T47D (cell line): Measurements from ENCODE around the gene TIMP3.
A peak's percentile ranks its signal among the peaks of the same experiment; 100 is the strongest.

Experiments used
- DNase-seq, 2 experiments: peaks; one replicate each; pipeline versions ENCODE4 v3.0.0 to v3.0.0-alpha.2; 2011 to 2012; ENCODE audit warnings: low read depth in 1 of 2, low spot score in 1 of 2
- JUND ChIP-seq: IDR thresholded peaks from 2 replicates; pipeline ENCODE4 v1.6.1; 2012; ENCODE audit warnings: low read depth
- in situ Hi-C: cut with HindIII; loops from 2 replicates; pipeline ENCODE4 v1.10.0; 2016; ENCODE audit warnings: low sequenced_read_pairs, low pct_unique_long_range_greater_than_20kb

TIMP3 gene

GRCh38 chr22:32831584-32831983, 30.1 kb downstream of the TIMP3 start:
- no peak for TF ChIP-seq JUND
- DNase-seq = no peak
- in situ Hi-C loops = no loop called here

DNA sequence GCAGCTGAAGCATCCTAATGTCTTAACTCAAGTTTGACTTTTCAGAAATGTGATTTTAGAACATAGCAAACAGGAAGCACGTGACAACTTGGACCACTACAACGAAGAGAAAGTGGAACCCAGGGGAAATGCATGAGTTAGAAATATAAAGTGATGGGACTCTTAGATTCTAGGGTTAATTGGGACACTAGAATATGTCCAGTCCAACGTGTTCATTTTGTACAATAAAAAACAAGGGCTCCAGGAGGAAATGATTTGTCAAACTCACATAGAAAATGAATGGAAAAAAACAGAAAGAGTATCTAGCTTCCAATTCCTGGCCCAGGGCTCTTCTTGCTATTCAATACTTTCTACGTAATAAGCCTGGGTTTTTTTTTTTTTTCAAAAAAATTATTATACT, 30.7 kb downstream of the TIMP3 start:
- no peak for TF ChIP-seq JUND
- in situ Hi-C loops = no loop called here
- no peak for DNase-seq

DNA sequence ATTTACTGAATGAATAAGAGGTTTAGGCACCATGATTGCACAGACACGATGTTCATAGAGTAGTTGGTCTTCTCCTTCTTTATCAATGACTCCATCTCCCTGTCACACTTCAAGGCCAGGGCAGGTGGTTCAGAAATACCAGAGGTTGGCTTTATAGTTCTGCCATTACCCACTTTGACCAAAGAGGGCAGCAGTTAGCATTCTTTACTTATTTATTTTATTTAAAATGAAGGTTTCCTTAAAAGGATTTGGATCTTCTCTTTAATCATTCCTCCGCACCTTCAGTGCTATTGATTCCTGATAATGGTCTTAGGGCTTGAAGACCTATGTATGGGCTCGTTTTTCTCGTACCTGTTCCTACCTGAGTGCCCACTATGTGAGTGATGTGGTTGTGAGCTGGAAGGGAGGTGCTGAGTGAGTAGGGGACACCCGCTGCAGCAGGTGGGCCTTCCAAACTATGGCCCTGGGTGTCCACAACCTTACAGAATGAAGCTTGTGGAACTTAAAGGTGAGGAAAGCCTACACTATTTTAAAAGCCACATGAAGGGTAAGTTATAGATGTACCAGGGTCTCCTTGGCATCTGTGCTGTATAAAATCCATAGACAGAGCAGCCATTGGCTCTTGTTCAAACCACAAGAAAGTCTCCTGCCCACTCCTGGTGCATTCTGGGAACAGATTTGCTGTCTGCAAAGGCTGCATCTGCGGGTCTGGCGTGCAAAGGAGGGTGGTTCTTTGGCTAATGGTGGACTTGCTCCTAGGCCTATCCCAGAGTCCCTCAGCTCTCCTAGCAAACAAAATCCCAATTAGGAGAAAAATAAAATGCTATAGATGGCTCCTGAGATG, 35.0 kb downstream of the TIMP3 start:
- peak in 1 of 2 experiments; percentile 26 for DNase-seq
- in situ Hi-C loops = no loop called here
- no peak for TF ChIP-seq JUND

DNA sequence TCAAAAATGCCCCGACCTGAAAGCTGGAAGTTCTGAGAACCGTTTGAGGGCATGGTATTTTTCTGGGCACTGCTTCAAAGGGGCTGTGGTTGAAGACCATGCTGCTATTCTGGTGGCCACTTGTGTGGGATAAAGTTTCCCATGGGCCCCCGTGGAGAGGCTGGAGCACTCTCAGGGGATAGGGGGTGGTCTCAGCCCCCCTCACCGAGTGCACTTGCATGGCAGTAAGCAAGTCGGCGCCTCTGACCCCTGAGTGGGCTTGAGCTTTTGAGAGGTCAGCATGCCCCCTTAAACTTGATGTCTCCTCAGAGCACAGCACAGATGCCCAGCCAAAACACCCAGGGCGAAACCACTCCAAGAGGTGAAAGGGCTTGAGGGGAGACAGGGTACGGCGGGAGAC, 35.6 kb downstream of the TIMP3 start:
- DNase-seq = no peak
- TF ChIP-seq JUND = no peak
- in situ Hi-C loops = no loop called here

- in situ Hi-C loops = no loop called here
Observed at GRCh38 chr22:32837803-32838202, 36.3 kb downstream of the TIMP3 start.

DNA sequence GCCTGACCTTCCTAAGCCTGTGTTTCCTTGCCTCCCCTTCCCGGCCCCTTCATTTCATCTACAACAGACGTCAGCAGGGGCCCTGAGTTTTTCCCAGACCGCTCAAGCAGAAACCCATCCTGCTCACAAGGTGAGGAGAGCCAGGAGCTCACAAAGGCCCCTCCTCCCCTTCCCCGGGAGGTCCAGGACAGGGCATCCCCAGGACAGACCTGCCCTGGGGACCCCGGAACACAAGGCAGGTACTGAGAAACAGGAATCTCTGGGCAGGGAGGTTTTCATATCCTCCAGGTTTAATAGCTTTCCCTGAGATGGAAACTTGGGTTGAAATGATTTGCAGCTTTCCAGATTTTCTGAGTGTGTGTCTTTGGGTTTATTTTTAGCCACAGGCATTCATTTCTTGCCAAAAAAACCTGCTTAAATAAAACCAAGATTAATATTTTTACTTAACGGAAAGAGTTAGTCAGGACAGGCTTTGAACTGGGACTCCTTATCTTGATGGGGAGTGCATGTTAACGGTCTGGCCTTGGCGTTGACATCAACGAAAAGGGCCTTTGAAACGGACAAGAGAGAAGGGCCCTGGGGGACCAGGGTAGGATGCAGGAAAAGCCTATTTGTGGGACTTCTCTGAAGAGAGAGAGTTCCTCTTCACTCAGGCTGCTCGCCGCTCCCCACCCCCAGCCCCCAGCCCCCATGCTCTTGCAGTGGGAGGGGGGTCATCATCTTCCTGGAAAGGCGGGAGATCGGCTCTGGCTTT, 38.5 kb downstream of the TIMP3 start:
- no peak for DNase-seq
- in situ Hi-C loops = no loop called here

More at GRCh38 chr22:32837803-32838202, 36.3 kb downstream of the TIMP3 start:
- DNase-seq = no peak
- no peak for TF ChIP-seq JUND

GRCh38 chr22:32841175-32841574, 39.7 kb downstream of the TIMP3 start:
- in situ Hi-C loops = no loop called here
- TF ChIP-seq JUND = no peak
- DNase-seq = no peak

More for the DNA sequence above, 38.5 kb downstream of the TIMP3 start:
- no peak for TF ChIP-seq JUND

DNA sequence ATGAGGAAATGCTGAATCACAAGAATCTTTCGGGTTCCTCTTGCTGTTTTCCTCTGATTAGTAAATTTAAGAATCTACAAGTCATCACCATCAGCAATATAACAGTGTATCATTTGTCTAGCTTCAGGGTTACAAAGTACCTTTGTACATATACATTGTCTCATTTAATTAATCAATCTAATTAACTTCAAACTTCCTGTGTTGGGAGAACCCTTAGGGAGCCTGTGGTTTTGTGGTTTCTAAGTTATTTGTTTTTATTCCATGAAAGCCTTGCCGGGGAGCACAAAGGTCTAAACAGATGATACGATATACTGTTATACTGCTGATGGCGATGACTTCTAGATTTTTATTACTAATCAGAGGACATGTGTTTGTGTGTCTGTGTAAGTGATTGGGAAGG, 41.0 kb downstream of the TIMP3 start:
- no peak for DNase-seq
- no peak for TF ChIP-seq JUND
- in situ Hi-C loops = no loop called here

GRCh38 chr22:32843300-32843699, 41.8 kb downstream of the TIMP3 start:
- in situ Hi-C loops = no loop called here
- no peak for TF ChIP-seq JUND
- no peak for DNase-seq

DNA sequence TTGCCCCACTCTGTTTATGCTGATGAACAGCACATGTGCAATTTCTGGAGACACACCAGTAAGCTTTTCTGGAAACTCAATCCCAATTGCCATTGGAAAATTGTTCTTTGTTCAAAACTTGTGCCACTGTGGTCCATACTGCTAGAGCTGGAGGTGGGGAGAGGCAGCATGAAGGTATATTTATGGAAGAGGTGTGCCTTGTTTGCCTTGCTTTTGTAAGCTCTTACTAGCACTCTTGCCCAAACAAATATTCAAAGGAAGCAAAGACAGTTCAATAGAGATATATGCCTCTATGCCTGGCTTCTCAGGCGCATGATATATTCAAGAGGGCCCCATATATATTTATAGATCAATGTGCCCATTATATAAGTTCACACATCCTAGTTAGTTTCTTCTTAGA, 42.7 kb downstream of the TIMP3 start:
- in situ Hi-C loops = no loop called here
- TF ChIP-seq JUND = no peak
- no peak for DNase-seq

GRCh38 chr22:32846780-32847491, 45.4 kb downstream of the TIMP3 start:
- no peak for TF ChIP-seq JUND
- in situ Hi-C loops = no loop called here
- DNase-seq = peak in 1 of 2 experiments; percentile 9

DNA sequence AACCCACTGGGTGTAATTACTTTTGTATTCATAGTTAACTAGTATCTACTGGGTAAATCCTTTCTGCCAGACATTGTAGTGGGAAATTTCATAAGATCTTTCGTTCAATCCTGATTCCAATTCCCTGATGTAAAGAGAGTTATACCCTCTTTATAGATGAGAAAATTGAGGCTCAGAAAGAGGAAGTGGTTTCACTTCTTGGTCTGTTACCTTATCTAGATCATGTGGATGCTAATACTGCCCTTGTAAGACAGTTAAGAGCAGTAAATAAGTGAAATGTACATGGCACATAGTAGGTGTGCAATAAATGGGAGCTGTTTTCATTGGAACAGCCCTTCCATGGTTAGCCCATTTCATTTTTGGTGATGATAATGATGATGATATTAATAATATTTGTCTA, 46.7 kb downstream of the TIMP3 start:
- DNase-seq = no peak
- in situ Hi-C loops = no loop called here
- TF ChIP-seq JUND = no peak

GRCh38 chr22:32849501-32849900, 48.0 kb downstream of the TIMP3 start:
- no peak for TF ChIP-seq JUND
- in situ Hi-C loops = no loop called here
- no peak for DNase-seq
